Endothelial cell of umbilical vein (primary cell): Measurements from ENCODE around the gene SLC6A1. TPM values are rescaled to one million over a fixed set of nuclear protein-coding genes. Genes with fewer than 3 reads are reported as not detected.

Source experiments
- BruUV-seq: library from RNA; stranded (reverse); fragments of 400-500 nt; replicated peaks from 2 replicates; lab custom pipeline; 2021; lab: Mats Ljungman, UMichigan
- CTCF ChIA-PET: fragments of 300-600, 350-600 bp; sonication (Branson Sonifier 250); formaldehyde crosslinking; loops from one replicate; lab custom pipeline; 2021; ENCODE audit warnings: antibody characterized with exemption, inconsistent platforms; lab: Charles Lee
- POLR2A ChIA-PET: fragments of 300-600, 350-600 bp; sonication (Branson Sonifier 250); formaldehyde crosslinking; loops from one replicate; lab custom pipeline; 2021; ENCODE audit warnings: antibody characterized with exemption, inconsistent platforms; lab: Charles Lee
- DNase-seq: peaks from one replicate; pipeline ENCODE4 v3.0.0-alpha.2; 2011; ENCODE audit warnings: low read depth, low spot score
- FAIRE-seq: peaks from 2 replicates; lab custom pipeline; 2011; peaks lifted over from hg19 to GRCh38; lab: Jason Lieb, UNC
- H2AFZ ChIP-seq: 2 replicates; pipeline ENCODE4 v1.6.0; 2012; ENCODE audit warnings: low read depth, low read length, control low read depth, inconsistent platforms
- H3K27ac ChIP-seq: 2 replicates; pipeline ENCODE4 v1.5.1; 2011; ENCODE audit warnings: low read depth, mild to moderate bottlenecking, control low read depth, low read length, moderate library complexity; ENCODE audit not compliant: insufficient read depth
- H3K27me3 ChIP-seq, 2 experiments: 2 replicates each; pipeline versions ENCODE4 v1.6.0 to v1.6.1; 2011; ENCODE audit warnings: low read length in 2 of 2, mixed read lengths in 1 of 2; ENCODE audit not compliant: control insufficient read depth in 2 of 2, insufficient read depth in 2 of 2
- H3K36me3 ChIP-seq, 2 experiments: 2 replicates in 1 of 2; 3 replicates in 1 of 2; pipeline ENCODE4 v1.5.1; 2011; ENCODE audit warnings: low read length in 2 of 2, mild to moderate bottlenecking in 1 of 2, moderate library complexity in 1 of 2; ENCODE audit not compliant: control insufficient read depth in 2 of 2, insufficient read depth in 2 of 2; ENCODE audit errors: extremely low read depth in 1 of 2
- H3K4me1 ChIP-seq: 3 replicates; pipeline ENCODE4 v1.5.1; 2011; ENCODE audit warnings: mild to moderate bottlenecking, low read length; ENCODE audit not compliant: control insufficient read depth, insufficient read depth; ENCODE audit errors: extremely low read depth
- H3K4me2 ChIP-seq: 2 replicates; pipeline ENCODE4 v1.6.1; 2011; ENCODE audit warnings: low read length, control low read depth, mixed read lengths; ENCODE audit not compliant: insufficient read depth
- H3K4me3 ChIP-seq, 3 experiments: fragments of 200-600 bp in 1 of 3; sonication (generic), shearing (Covaris generic) in 1 of 3; replicated peaks in 1 of 3; 2 replicates each; pipeline ENCODE4 v1.5.1; 2011 to 2016; ENCODE audit warnings: control low read depth in 3 of 3, low read length in 3 of 3, mild to moderate bottlenecking in 2 of 3, inconsistent platforms in 1 of 3, low read depth in 1 of 3, moderate library complexity in 1 of 3; ENCODE audit not compliant: insufficient read depth in 1 of 3
- H3K79me2 ChIP-seq: 2 replicates; pipeline ENCODE4 v1.6.0; 2012; ENCODE audit warnings: low read length, inconsistent platforms; ENCODE audit not compliant: control insufficient read depth, insufficient read depth
- H3K9ac ChIP-seq: replicated peaks from 2 replicates; pipeline ENCODE3; 2011; ENCODE audit warnings: low read length, control low read depth; ENCODE audit not compliant: insufficient read depth; ENCODE audit errors: extremely low read depth
- H3K9me1 ChIP-seq: replicated peaks from 3 replicates; pipeline ENCODE4 v1.6.0; 2011; ENCODE audit warnings: mild to moderate bottlenecking, low read length; ENCODE audit not compliant: control insufficient read depth, insufficient read depth; ENCODE audit errors: extremely low read depth
- H3K9me3 ChIP-seq: replicated peaks from 2 replicates; pipeline ENCODE4 v1.5.1; 2012; ENCODE audit warnings: low read length, inconsistent platforms; ENCODE audit not compliant: control insufficient read depth, insufficient read depth
- H4K20me1 ChIP-seq: replicated peaks from 2 replicates; pipeline ENCODE3; 2011; ENCODE audit warnings: mild to moderate bottlenecking, low read length; ENCODE audit not compliant: control insufficient read depth, insufficient read depth; ENCODE audit errors: extremely low read depth
- CTCF ChIP-seq, 2 donors: IDR thresholded peaks; 1 replicate in 1 of 2; 2 replicates in 1 of 2; pipeline ENCODE4 v1.5.1; 2011; ENCODE audit warnings: low read length in 2 of 2, mild to moderate bottlenecking in 2 of 2, moderate library complexity in 2 of 2, control low read depth in 1 of 2, inconsistent platforms in 1 of 2, low read depth in 1 of 2; ENCODE audit not compliant: insufficient read depth in 1 of 2; ENCODE audit errors: extremely low read depth in 1 of 2
- EZH2 ChIP-seq: IDR thresholded peaks from 2 replicates; pipeline ENCODE4 v1.6.1; 2012; ENCODE audit warnings: borderline replicate concordance, low read depth, mild to moderate bottlenecking, moderate library complexity, low read length, inconsistent platforms; ENCODE audit not compliant: severe bottlenecking
- FOS ChIP-seq: IDR thresholded peaks from 2 replicates; pipeline ENCODE4 v1.6.1; 2011; ENCODE audit warnings: mild to moderate bottlenecking, low read length, moderate library complexity, borderline replicate concordance; ENCODE audit not compliant: insufficient read depth
- GATA2 ChIP-seq: IDR thresholded peaks from 2 replicates; pipeline ENCODE4 v1.7.0; 2011; ENCODE audit warnings: low read depth, mild to moderate bottlenecking, moderate library complexity, mixed read lengths, low read length; ENCODE audit not compliant: insufficient read length, insufficient read depth
- JUN ChIP-seq: IDR thresholded peaks from 2 replicates; pipeline ENCODE4 v1.6.1; 2011; ENCODE audit warnings: borderline replicate concordance, low read depth; ENCODE audit not compliant: insufficient read length, insufficient read depth
- MAX ChIP-seq: IDR thresholded peaks from 2 replicates; pipeline ENCODE4 v1.6.1; 2011; ENCODE audit not compliant: insufficient read depth, insufficient read length
- MYC ChIP-seq: IDR thresholded peaks from one replicate; pipeline ENCODE4 v1.6.1; 2011; ENCODE audit warnings: mild to moderate bottlenecking, low read depth, low read length
- POLR2A ChIP-seq: IDR thresholded peaks from 2 replicates; pipeline ENCODE4 v1.6.1; 2012; ENCODE audit warnings: low read depth, mild to moderate bottlenecking, control low read depth, low read length
- POLR2AphosphoS5 ChIP-seq: IDR thresholded peaks from 2 replicates; pipeline ENCODE4 v1.6.1; 2012; ENCODE audit warnings: low read depth, mild to moderate bottlenecking, control low read depth, low read length, moderate library complexity; ENCODE audit not compliant: insufficient read depth
- dilution Hi-C: fragments of 300-500 bp; cut with MboI; formaldehyde crosslinking; loops from one replicate; pipeline ENCODE4 v1.15.0; 2019; ENCODE audit warnings: low sequenced_read_pairs; ENCODE audit not compliant: extremely low pct_ligation_motif_present
- intact Hi-C: fragments of 100-400 bp; cut with micrococcal nuclease; formaldehyde crosslinking; loops from one replicate; pipeline ENCODE4 v1.10.0; 2022
- polyA plus RNA-seq, 4 experiments: library from polyadenylated mRNA; depleted of rRNA in 3 of 4; stranded (reverse) in 3 of 4; unstranded in 1 of 4; fragments of >200 nt; gene quantifications; 2 replicates each; pipeline versions ENCODE4 v1.2.1 to v1.2.3, GENCODE V29; 2011 to 2012; ENCODE audit warnings: missing spikeins in 1 of 4
- total RNA-seq: library from RNA; stranded (reverse); gene quantifications from 2 replicates; pipeline ENCODE4 v1.2.3, GENCODE V29; 2021

Gene SLC6A1
- total and polyA plus RNA-seq, 2 donors (not counting 3 experiments of a cell fraction or from before 2014, with no cell fraction given): not detected

DNA sequence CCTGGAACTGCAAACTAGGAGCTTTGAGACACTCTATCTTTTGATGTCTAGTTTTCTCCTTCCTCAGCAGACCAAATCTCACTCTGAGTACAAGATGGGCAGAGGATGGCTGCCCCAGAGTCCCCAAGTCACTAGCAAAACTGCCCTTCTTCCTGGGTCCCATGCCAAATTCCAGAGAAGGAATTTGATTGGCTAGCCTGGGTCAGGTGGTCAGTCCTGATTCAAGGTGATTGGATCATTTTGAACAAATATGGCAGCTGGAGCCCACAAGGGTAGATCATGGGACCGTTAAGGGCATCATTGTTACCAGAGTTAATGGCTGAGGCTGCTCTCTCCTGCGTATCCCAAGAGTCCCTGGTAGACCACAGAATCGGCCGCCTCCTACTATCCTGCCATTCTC, 21.7 kb downstream of the SLC6A1 start:
- Histone ChIP-seq H3K36me3 (no peaks in the 10 kb centered on the region), H3K27ac (no peak overlapping the region), H3K9ac (no peak overlapping the region), H3K4me2 (no peak overlapping the region), H3K9me3 (no peaks in the 10 kb centered on the region), H4K20me1 (no peaks in the 10 kb centered on the region), H3K79me2 (no peaks in the 10 kb centered on the region), H3K9me1 (no peaks in the 10 kb centered on the region), H3K27me3 (no peaks in the 10 kb centered on the region), H3K4me1 (peaks cover 6% of the 10 kb centered on the region), H3K4me3 (no peak overlapping the region), H2AFZ (no peak overlapping the region)
- no peak for FAIRE-seq
- DNase-seq: no peak
- no TSS peak for BruUV-seq
- intact Hi-C loops: no loop called here
- CTCF ChIA-PET: no interaction called here
- dilution Hi-C loops: no loop called here
- POLR2A ChIA-PET: no interaction called here
- TF ChIP-seq EZH2 (no peak), POLR2A (no peak), GATA2 (no peak), MYC (no peak), MAX (no peak), CTCF (IDR thresholded peaks at IDR 0.05; ENCODE audit: extremely low read depth in 1 of 2, insufficient read depth in 1 of 2, low read depth in 1 of 2, low read length in 2 of 2) (no peak), JUN (no peak), POLR2AphosphoS5 (no peak), FOS (no peak)
